CD4-positive, alpha-beta T cell treated with Interleukin-6 for 4 hours (primary cell): ENCODE measurements around the gene HOXD8.

Experiments used
- DNase-seq: peaks from one replicate; pipeline ENCODE4 v3.0.0-alpha.2; 2020; ENCODE audit warnings: mixed read lengths

Gene HOXD8

GRCh38 chr2:176160986-176161824 is 31.7 kb downstream of the HOXD8 start:
- no peak for DNase-seq

DNA sequence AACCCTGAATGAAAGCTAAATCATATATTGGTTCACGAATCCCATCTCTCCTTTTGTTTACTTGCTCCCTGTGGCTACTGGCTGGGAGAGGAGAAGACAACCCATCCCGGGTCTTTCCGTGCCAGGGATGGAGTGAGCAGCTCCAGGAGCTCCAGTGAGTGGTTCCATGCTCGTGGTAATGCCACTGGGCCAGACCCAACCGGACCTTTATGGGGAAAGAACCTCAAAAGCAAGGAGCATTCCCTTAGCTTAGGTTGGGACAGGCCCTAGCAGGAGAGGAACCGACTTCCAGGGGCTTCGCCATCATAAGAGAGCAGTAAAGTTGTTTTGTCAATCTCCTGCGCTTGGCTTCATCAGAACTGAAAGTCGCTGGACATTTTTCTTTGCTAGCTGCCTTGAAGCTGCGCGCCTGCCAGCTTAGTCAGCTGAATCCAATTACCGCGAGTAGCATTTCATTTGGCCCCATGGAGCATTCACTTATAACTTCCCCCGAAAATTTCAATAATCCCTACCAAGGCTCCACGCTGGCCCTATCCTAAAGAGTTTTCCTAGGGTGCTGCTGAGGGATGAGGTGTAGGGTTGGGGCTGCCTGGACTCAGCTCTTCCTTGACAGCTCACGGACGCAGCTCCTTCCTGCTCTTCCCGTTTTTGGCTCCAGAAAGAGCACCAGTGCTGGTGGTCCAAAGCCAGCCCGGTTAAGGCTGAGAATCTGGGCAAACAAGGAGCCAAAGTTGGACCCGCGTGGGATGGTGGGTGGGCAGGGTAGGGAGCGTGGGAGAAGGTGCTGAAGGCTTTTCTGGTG is 32.5 kb downstream of the HOXD8 start:
- DNase-seq = no peak

- no peak for DNase-seq
Measured at GRCh38 chr2:176162911-176163671, 33.6 kb downstream of the HOXD8 start.

DNA sequence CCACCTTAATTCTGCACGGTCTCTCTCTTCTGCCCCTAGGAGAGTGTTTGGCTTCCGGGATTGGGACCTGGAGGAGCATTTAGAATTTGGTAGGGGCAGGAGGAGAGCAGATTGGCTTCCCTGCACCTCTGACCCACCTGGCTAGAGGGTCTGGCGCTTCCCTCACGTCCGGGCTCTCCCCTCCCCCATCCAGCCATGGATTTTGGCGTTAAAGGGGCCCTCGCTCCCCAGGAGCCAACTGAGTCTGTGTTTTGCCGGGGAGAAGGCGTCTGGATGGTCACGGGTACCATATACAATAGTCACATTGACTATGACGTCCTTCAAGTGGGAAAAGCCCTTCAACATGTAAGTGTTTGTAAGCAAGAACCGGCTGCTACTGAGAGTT is 34.2 kb downstream of the HOXD8 start:
- DNase-seq = no peak

GRCh38 chr2:176164201-176164600 is 34.7 kb downstream of the HOXD8 start:
- DNase-seq = no peak

GRCh38 chr2:176164611-176165369 is 35.3 kb downstream of the HOXD8 start:
- no peak for DNase-seq

GRCh38 chr2:176165370-176166050 is 36.0 kb downstream of the HOXD8 start:
- DNase-seq = no peak

DNA sequence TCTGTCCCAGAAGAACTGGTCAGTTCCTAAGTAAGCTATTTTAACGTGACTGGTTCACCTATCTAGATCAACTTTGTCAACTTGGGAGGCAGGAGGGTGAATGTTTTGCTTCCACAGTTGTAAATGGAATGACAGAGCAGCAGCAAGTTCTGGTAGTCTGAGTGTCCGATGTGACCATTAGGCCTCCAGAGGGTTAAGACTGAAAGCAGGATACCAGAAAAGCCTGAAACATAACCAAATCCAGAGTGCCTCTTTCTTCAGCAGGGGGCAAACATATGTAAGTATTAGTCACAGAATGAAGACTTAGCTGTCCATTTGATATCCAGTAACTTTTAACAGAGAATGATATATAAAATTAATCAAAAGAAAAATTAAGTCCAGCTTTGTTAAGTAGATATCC is 36.8 kb downstream of the HOXD8 start:
- no peak for DNase-seq

DNA sequence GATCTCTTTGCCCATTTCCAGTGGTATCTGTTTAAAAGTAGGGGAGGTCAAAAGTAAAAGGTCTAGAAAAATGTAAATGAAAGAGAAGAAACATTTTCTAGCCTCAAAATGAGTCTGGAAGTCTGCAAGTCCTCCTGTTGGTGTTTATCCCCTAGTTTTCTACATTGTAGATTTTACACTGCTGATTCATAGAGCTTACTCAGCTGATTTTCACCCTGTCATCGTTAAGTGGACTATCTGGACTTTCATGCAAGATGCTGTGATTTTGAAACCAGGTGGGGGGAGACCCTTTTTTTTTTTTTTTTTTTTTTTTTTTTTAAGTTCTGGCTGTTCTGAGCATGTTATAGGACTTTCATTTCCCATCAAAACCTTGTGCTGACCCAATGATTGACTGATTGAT is 37.9 kb downstream of the HOXD8 start:
- DNase-seq = no peak

GRCh38 chr2:176169181-176169580 is 39.7 kb downstream of the HOXD8 start:
- no peak for DNase-seq

DNA sequence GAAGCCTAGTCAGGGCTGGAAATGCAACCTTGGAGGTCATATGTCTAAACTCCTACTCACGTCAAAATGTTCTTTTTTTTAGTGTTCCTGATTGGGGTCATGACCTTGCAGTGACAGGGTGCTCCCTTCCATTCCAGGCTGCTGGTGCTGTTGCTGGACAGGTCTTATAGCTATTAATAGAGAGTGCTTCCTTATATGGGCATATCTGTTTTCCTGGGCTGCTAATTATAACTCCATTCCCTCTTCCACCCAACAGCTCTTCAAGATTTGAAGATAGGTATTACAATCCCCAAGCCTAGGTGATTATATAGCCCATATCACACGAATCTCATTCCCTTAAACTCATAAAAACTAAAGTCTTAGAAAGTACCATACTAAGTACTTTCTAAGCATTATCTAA is 40.2 kb downstream of the HOXD8 start:
- no peak for DNase-seq

GRCh38 chr2:176170602-176171305 is 41.2 kb downstream of the HOXD8 start:
- no peak for DNase-seq

DNA sequence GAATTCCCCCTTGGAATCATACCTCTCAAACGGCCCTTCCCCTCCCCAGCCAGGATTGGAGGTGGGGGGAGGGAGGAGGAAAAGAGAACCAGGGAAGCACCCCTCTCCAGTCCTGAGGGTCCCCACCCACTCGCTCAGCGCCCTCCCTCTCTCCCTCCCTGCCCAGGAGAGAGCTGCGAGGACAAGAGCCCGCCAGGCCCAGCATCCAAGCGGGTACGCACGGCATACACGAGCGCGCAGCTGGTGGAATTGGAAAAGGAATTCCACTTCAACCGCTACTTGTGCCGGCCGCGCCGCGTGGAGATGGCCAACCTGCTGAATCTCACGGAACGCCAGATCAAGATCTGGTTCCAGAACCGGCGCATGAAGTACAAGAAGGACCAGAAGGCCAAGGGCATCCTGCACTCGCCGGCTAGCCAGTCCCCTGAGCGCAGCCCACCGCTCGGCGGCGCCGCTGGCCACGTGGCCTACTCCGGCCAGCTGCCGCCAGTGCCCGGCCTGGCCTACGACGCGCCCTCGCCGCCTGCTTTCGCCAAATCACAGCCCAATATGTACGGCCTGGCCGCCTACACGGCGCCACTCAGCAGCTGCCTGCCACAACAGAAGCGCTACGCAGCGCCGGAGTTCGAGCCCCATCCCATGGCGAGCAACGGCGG is 42.0 kb downstream of the HOXD8 start:
- DNase-seq = no peak

- no peak for DNase-seq
Measured at GRCh38 chr2:176172007-176172894, 42.7 kb downstream of the HOXD8 start.

- no peak for DNase-seq
Measured at GRCh38 chr2:176172895-176173566, 43.5 kb downstream of the HOXD8 start.

- DNase-seq = no peak
Measured at GRCh38 chr2:176173567-176174381, 44.3 kb downstream of the HOXD8 start.

DNA sequence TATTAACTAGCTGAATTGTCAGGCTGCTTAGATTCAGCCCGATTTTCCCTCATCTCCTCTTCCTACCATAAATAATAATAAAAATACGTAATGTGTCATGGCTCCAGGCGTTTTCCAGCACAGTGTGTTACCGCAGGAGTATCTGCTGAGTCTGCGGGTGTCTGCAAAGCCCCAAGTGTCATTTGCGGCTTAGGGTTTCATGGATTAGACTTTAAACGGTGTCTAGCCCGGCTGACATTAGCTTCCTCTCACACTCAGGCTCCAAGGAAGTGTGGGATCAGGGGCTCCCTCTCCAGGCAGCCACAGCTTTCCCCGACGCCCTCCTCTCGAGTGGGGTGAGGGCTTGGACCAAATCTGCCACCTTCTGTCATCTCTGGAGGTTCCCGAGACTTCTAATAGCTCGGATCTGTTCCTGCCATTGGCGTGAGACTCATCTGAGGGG is 44.9 kb downstream of the HOXD8 start:
- DNase-seq = no peak
